ENCODE data around the gene C12orf75.
"Not testable (repeated sequence)": the region's sequence is repeated elsewhere in the genome, so short reads cannot be mapped to it uniquely, and the experiment has no call there.

- TF ChIP-seq POLR2A (IDR thresholded peaks at IDR 0.05), result not testable (repeated sequence)
- TF ChIP-seq, protein P1, sequence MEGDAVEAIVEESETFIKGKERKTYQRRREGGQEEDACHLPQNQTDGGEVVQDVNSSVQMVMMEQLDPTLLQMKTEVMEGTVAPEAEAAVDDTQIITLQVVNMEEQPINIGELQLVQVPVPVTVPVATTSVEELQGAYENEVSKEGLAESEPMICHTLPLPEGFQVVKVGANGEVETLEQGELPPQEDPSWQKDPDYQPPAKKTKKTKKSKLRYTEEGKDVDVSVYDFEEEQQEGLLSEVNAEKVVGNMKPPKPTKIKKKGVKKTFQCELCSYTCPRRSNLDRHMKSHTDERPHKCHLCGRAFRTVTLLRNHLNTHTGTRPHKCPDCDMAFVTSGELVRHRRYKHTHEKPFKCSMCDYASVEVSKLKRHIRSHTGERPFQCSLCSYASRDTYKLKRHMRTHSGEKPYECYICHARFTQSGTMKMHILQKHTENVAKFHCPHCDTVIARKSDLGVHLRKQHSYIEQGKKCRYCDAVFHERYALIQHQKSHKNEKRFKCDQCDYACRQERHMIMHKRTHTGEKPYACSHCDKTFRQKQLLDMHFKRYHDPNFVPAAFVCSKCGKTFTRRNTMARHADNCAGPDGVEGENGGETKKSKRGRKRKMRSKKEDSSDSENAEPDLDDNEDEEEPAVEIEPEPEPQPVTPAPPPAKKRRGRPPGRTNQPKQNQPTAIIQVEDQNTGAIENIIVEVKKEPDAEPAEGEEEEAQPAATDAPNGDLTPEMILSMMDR (IDR thresholded peaks at IDR 0.05), result not testable (repeated sequence)
Measured at GRCh38 chr12:105332286-105332685, 1.8 kb downstream of the C12orf75 start.

Measured in Peyer's patch (tissue), 4 donors.